ENCODE data around the gene CCDC107. TPM values are rescaled to one million over a fixed set of nuclear protein-coding genes. Genes with fewer than 3 reads are reported as not detected.

Gene CCDC107
- total RNA-seq, 1 experiment from 2014 or later, result 12.0 TPM

GRCh38 chr9:35618325-35618727 lies 39.8 kb upstream of the CCDC107 start, which contains the start of gene CD72:
Gene CD72, minus strand, starts transcription at chr9:35618413. Its CDS starts 110 bp downstream, at chr9:35618303.
- Histone ChIP-seq H3K9ac (ENCODE audit: extremely low read depth, insufficient read length, low read length) (peak within 1 kb of the TSS; percentile 43), H3K79me1 (ENCODE audit: insufficient read depth, low read depth, low read length, poor library complexity, severe bottlenecking) (no peaks in the 10 kb centered on the region), H3K79me2 (ENCODE audit: insufficient read depth, low read length) (no peaks in the 10 kb centered on the region), H3T11ph (ENCODE audit: low read length) (no peak within 1 kb of the TSS), H3K23me2 (ENCODE audit: insufficient read length, low read depth, low read length, poor library complexity, severe bottlenecking) (peaks cover 13% of the 10 kb centered on the region), H2BK15ac (ENCODE audit: low read depth, low read length) (no peak within 1 kb of the TSS), H3K27me3 (ENCODE audit: insufficient read depth, low read length) (peaks cover 4% of the 10 kb centered on the region; the same call in 1 of the 2 replicates), H4K20me1 (ENCODE audit: control insufficient read depth, insufficient read depth, insufficient read length) (no peaks in the 10 kb centered on the region), H3K4me1 (ENCODE audit: insufficient read depth, low read length) (no peaks in the 10 kb centered on the region; the same call in 1 of the 2 replicates), H3K56ac (ENCODE audit: insufficient read length, low read depth, low read length) (no peak within 1 kb of the TSS), H2AFZ (ENCODE audit: low read length) (peak within 1 kb of the TSS; percentile 69), H2AK5ac (ENCODE audit: insufficient read length, low read length) (no peak within 1 kb of the TSS), H2BK5ac (ENCODE audit: insufficient read length, low read length) (no peak within 1 kb of the TSS), H2BK20ac (ENCODE audit: low read depth, low read length, poor library complexity, severe bottlenecking) (no peak within 1 kb of the TSS), H4K91ac (ENCODE audit: insufficient read length, low read depth, low read length) (no peak within 1 kb of the TSS), H3K4me2 (ENCODE audit: insufficient read depth, insufficient read length, low read length) (peak within 1 kb of the TSS; percentile 77), H3K18ac (ENCODE audit: insufficient read length, low read depth, low read length) (peak within 1 kb of the TSS; percentile 89), H3K27ac (ENCODE audit: insufficient read length, low read depth, low read length) (no peak within 1 kb of the TSS), H3K9me3 (ENCODE audit: control insufficient read depth, low read depth, low read length) (no peaks in the 10 kb centered on the region), H2BK12ac (ENCODE audit: insufficient read length, low read depth, low read length) (no peak within 1 kb of the TSS), H3K4ac (ENCODE audit: low read depth, low read length) (no peak within 1 kb of the TSS), H4K8ac (replicated peaks; ENCODE audit: insufficient read length, low read depth, low read length) (peak within 1 kb of the TSS; percentile 50), H4K5ac (ENCODE audit: insufficient read length, low read depth, low read length) (no peak within 1 kb of the TSS), H3K14ac (ENCODE audit: insufficient read depth, low read length) (peak within 1 kb of the TSS; percentile 78), H2BK120ac (ENCODE audit: low read depth, low read length, poor library complexity, severe bottlenecking) (no peak within 1 kb of the TSS), H3K23ac (ENCODE audit: insufficient read length, low read depth, low read length) (no peak within 1 kb of the TSS)
- H3K4me1 Mint-ChIP-seq, result peaks cover 15 to 18% of the 10 kb centered on the region in 2 experiments
- H3K9me3 Mint-ChIP-seq, result no peaks in the 10 kb centered on the region
- H3K36me3 Mint-ChIP-seq (ENCODE audit: insufficient read depth in 1 of 3, low read depth in 3 of 3), result no peaks in the 10 kb centered on the region
- DNase-seq, result no peak
- no peak for TF ChIP-seq CTCF (conservative IDR thresholded peaks at IDR 0.05)
- no CpG with 5 or more reads among the region's 7 CpGs for WGBS (ENCODE audit: extremely low coverage, insufficient read length, low lambda C conversion rate)
- peak within 1 kb of the TSS; percentile 76 to 79 for H3K4me3 Mint-ChIP-seq
- H3K27me3 Mint-ChIP-seq (ENCODE audit: low read depth), result peaks cover 42% of the 10 kb centered on the region
- H3K27ac Mint-ChIP-seq, result peak within 1 kb of the TSS in 1 of 3 experiments; percentile 69; a peak in 2 of 7 replicates

Measured in H9 (cell line).